Mesendoderm (in vitro differentiated cells): ENCODE results near the gene ATXN2.
"Not testable (repeated sequence)": the region's sequence is repeated elsewhere in the genome, so short reads cannot be mapped to it uniquely, and the experiment has no call there.

Experiments used
- DNase-seq: peaks from one replicate; pipeline ENCODE4 v3.0.0; 2013
- H2AK5ac ChIP-seq: 2 replicates; pipeline ENCODE4 v1.6.1; 2013; ENCODE audit warnings: low read length, inconsistent platforms
- H2BK120ac ChIP-seq: 2 replicates; pipeline ENCODE4 v1.6.1; 2013; ENCODE audit warnings: low read depth, mild to moderate bottlenecking, low read length, moderate library complexity, mixed read lengths
- H2BK15ac ChIP-seq: replicated peaks from 2 replicates; pipeline ENCODE4 v1.6.1; 2013; ENCODE audit warnings: low read depth, mild to moderate bottlenecking, moderate library complexity
- H2BK5ac ChIP-seq: 2 replicates; pipeline ENCODE4 v1.6.1; 2013; ENCODE audit warnings: low read length, inconsistent platforms
- H3K18ac ChIP-seq: 2 replicates; pipeline ENCODE4 v1.6.1; 2013; ENCODE audit warnings: mild to moderate bottlenecking, low read length, mixed read lengths
- H3K23ac ChIP-seq: one replicate; pipeline ENCODE4 v1.6.1; 2013; ENCODE audit warnings: low read length
- H3K27ac ChIP-seq: 2 replicates; pipeline ENCODE4 v1.5.1; 2013; ENCODE audit warnings: low read depth, mild to moderate bottlenecking, inconsistent platforms, low read length, moderate library complexity
- H3K27me3 ChIP-seq: 2 replicates; pipeline ENCODE4 v1.6.1; 2013; ENCODE audit warnings: low read length, control low read depth, mild to moderate bottlenecking, inconsistent platforms; ENCODE audit not compliant: insufficient read depth, poor library complexity
- H3K36me3 ChIP-seq: 2 replicates; pipeline ENCODE4 v1.6.1; 2013; ENCODE audit warnings: low read length, inconsistent platforms; ENCODE audit not compliant: control insufficient read depth, insufficient read depth
- H3K4ac ChIP-seq: one replicate; pipeline ENCODE4 v1.6.1; 2013; ENCODE audit warnings: low read depth, mild to moderate bottlenecking, low read length, moderate library complexity
- H3K4me1 ChIP-seq: 2 replicates; pipeline ENCODE4 v1.6.1; 2013; ENCODE audit warnings: low read depth, low read length, inconsistent platforms; ENCODE audit not compliant: control insufficient read depth
- H3K4me2 ChIP-seq: 2 replicates; pipeline ENCODE4 v1.6.1; 2013; ENCODE audit warnings: low read length
- H3K4me3 ChIP-seq: 2 replicates; pipeline ENCODE4 v1.5.1; 2013; ENCODE audit warnings: mild to moderate bottlenecking, low read length
- H3K56ac ChIP-seq: one replicate; pipeline ENCODE4 v1.6.1; 2013; ENCODE audit warnings: low read length
- H3K79me1 ChIP-seq: 2 replicates; pipeline ENCODE4 v1.6.1; 2013; ENCODE audit warnings: low read length, inconsistent platforms
- H3K79me2 ChIP-seq: 2 replicates; pipeline ENCODE4 v1.6.1; 2013; ENCODE audit warnings: mild to moderate bottlenecking, low read length; ENCODE audit not compliant: control insufficient read depth, insufficient read depth
- H3K9ac ChIP-seq: 2 replicates; pipeline ENCODE4 v1.6.1; 2013; ENCODE audit warnings: low read length, inconsistent platforms
- H4K5ac ChIP-seq: one replicate; pipeline ENCODE4 v1.6.1; 2013; ENCODE audit warnings: low read length
- H4K8ac ChIP-seq: one replicate; pipeline ENCODE4 v1.6.1; 2013; ENCODE audit warnings: low read depth, mild to moderate bottlenecking, control low read depth, low read length, moderate library complexity
- WGBS: extraction: QIAGEN DNeasy Blood & Tissue Kit; methylation state at CpG from one replicate; pipeline ENCODE4 v1.1.7; 2013; ENCODE audit warnings: low lambda C conversion rate, missing lambda C conversion rate; ENCODE audit not compliant: insufficient coverage; ENCODE audit errors: extremely low coverage; 5-methylcytosine and 5-hydroxymethylcytosine counted together

ATXN2 gene

GRCh38 chr12:111506260-111506659 is 92.9 kb downstream of the ATXN2 start:
- H3K23ac ChIP-seq = no peak overlapping the region
- no peak overlapping the region for H4K8ac ChIP-seq
- H3K27me3 ChIP-seq = no peaks in the 10 kb centered on the region
- H3K56ac ChIP-seq = no peak overlapping the region
- H2BK120ac ChIP-seq = no peak overlapping the region
- H3K4ac ChIP-seq = no peak overlapping the region
- H3K27ac ChIP-seq = no peak overlapping the region
- no CpG with 5 or more reads among the region's 2 CpGs for WGBS
- peaks cover 2% of the 10 kb centered on the region for H3K36me3 ChIP-seq
- no peak overlapping the region for H3K4me2 ChIP-seq
- H2BK5ac ChIP-seq = no peak overlapping the region
- no peak overlapping the region for H3K9ac ChIP-seq
- no peak overlapping the region for H4K5ac ChIP-seq
- H3K18ac ChIP-seq = no peak overlapping the region
- H3K4me3 ChIP-seq = no peak overlapping the region
- no peak for DNase-seq
- H2BK15ac ChIP-seq = no peak overlapping the region
- H3K4me1 ChIP-seq = no peaks in the 10 kb centered on the region
- no peaks in the 10 kb centered on the region for H3K79me2 ChIP-seq
- no peaks in the 10 kb centered on the region for H3K79me1 ChIP-seq
- no peak overlapping the region for H2AK5ac ChIP-seq

GRCh38 chr12:111505601-111506036 is 93.5 kb downstream of the ATXN2 start:
- WGBS = no CpG with 5 or more reads among the region's 1 CpG
- Histone ChIP-seq H3K4me1 (no peaks in the 10 kb centered on the region), H3K36me3 (peaks cover 2% of the 10 kb centered on the region)

GRCh38 chr12:111503116-111503515 is 96.0 kb downstream of the ATXN2 start:
- Histone ChIP-seq H2BK120ac (no peak overlapping the region), H3K9ac (no peak overlapping the region), H3K18ac (no peak overlapping the region), H3K4me3 (no peak overlapping the region), H2BK5ac (no peak overlapping the region), H3K4ac (no peak overlapping the region), H3K4me2 (no peak overlapping the region), H3K27me3 (no peaks in the 10 kb centered on the region), H2AK5ac (no peak overlapping the region), H3K4me1 (no peaks in the 10 kb centered on the region), H4K8ac (no peak overlapping the region), H3K23ac (no peak overlapping the region), H4K5ac (no peak overlapping the region), H3K56ac (no peak overlapping the region), H3K27ac (no peak overlapping the region), H3K79me2 (no peaks in the 10 kb centered on the region), H3K79me1 (no peaks in the 10 kb centered on the region), H2BK15ac (no peak overlapping the region), H3K36me3 (peaks cover 2% of the 10 kb centered on the region)
- DNase-seq = no peak
- no CpG with 5 or more reads among the region's 1 CpG for WGBS

More at GRCh38 chr12:111505601-111506036, 93.5 kb downstream of the ATXN2 start:
- no peak overlapping the region for H3K4me2 ChIP-seq
- no peak overlapping the region for H4K8ac ChIP-seq
- H2AK5ac ChIP-seq = no peak overlapping the region
- no peak overlapping the region for H2BK15ac ChIP-seq
- H3K27me3 ChIP-seq = no peaks in the 10 kb centered on the region
- no peak overlapping the region for H2BK120ac ChIP-seq
- no peak overlapping the region for H4K5ac ChIP-seq
- peak; percentile 15 for DNase-seq
- H3K4ac ChIP-seq = no peak overlapping the region
- no peak overlapping the region for H3K27ac ChIP-seq
- H3K18ac ChIP-seq = no peak overlapping the region
- H3K79me2 ChIP-seq = no peaks in the 10 kb centered on the region
- no peak overlapping the region for H3K56ac ChIP-seq
- H3K23ac ChIP-seq = no peak overlapping the region
- no peak overlapping the region for H3K9ac ChIP-seq
- H2BK5ac ChIP-seq = no peak overlapping the region
- H3K79me1 ChIP-seq = no peaks in the 10 kb centered on the region
- no peak overlapping the region for H3K4me3 ChIP-seq

- H3K79me2 ChIP-seq = no peaks in the 10 kb centered on the region
- no peak overlapping the region for H3K9ac ChIP-seq
- H3K4ac ChIP-seq = no peak overlapping the region
- H3K4me2 ChIP-seq = no peak overlapping the region
- H3K79me1 ChIP-seq = no peaks in the 10 kb centered on the region
- H2AK5ac ChIP-seq = no peak overlapping the region
- H3K4me1 ChIP-seq = no peaks in the 10 kb centered on the region
- no CpG with 5 or more reads among the region's 4 CpGs for WGBS
- no peak for DNase-seq
- H3K4me3 ChIP-seq = no peak overlapping the region
- H3K18ac ChIP-seq = no peak overlapping the region
- H4K5ac ChIP-seq = no peak overlapping the region
- H3K56ac ChIP-seq = no peak overlapping the region
- H2BK15ac ChIP-seq = no peak overlapping the region
- H2BK120ac ChIP-seq = no peak overlapping the region
- no peak overlapping the region for H4K8ac ChIP-seq
- H2BK5ac ChIP-seq = no peak overlapping the region
- no peak overlapping the region for H3K23ac ChIP-seq
- H3K27ac ChIP-seq = no peak overlapping the region
- H3K36me3 ChIP-seq = peaks cover 3% of the 10 kb centered on the region
- H3K27me3 ChIP-seq = no peaks in the 10 kb centered on the region
Measured at GRCh38 chr12:111494676-111495075, 104.4 kb downstream of the ATXN2 start.

- H4K5ac ChIP-seq, H3K79me2 ChIP-seq, H3K23ac ChIP-seq, H2BK15ac ChIP-seq, H3K4ac ChIP-seq, H3K9ac ChIP-seq, H4K8ac ChIP-seq, H3K56ac ChIP-seq, H3K27me3 ChIP-seq, H3K27ac ChIP-seq, H3K4me1 ChIP-seq, H2BK120ac ChIP-seq, H3K36me3 ChIP-seq, DNase-seq, H3K4me3 ChIP-seq, H2AK5ac ChIP-seq, H3K4me2 ChIP-seq, H3K18ac ChIP-seq, H3K79me1 ChIP-seq, H2BK5ac ChIP-seq: not testable (repeated sequence)
- no CpG with 5 or more reads among the region's 7 CpGs for WGBS
Measured at GRCh38 chr12:111492979-111493378, 106.1 kb downstream of the ATXN2 start.

- Histone ChIP-seq H3K79me2 (no peaks in the 10 kb centered on the region), H3K27me3 (no peaks in the 10 kb centered on the region), H3K9ac (no peak overlapping the region), H3K36me3 (peaks cover 5% of the 10 kb centered on the region), H3K4me1 (no peaks in the 10 kb centered on the region), H2BK5ac (no peak overlapping the region), H2BK15ac (no peak overlapping the region), H3K56ac (no peak overlapping the region), H3K4me3 (no peak overlapping the region), H3K4ac (no peak overlapping the region), H4K8ac (no peak overlapping the region), H3K27ac (no peak overlapping the region), H3K79me1 (no peaks in the 10 kb centered on the region), H3K18ac (no peak overlapping the region), H2AK5ac (no peak overlapping the region), H2BK120ac (no peak overlapping the region), H3K4me2 (no peak overlapping the region), H4K5ac (no peak overlapping the region), H3K23ac (no peak overlapping the region)
- WGBS = no CpG with 5 or more reads among the region's 2 CpGs
- DNase-seq = no peak
Measured at GRCh38 chr12:111488798-111489197, 110.3 kb downstream of the ATXN2 start.
